GM19395 (cell line): Measurements from ENCODE around the gene AQP7.
"Not testable (repeated sequence)": the region's sequence is repeated elsewhere in the genome, so short reads cannot be mapped to it uniquely, and the experiment has no call there.

Source experiments
- ATAC-seq: cut with Tn5 transposase; IDR thresholded peaks from one replicate; pipeline ENCODE4 v1.9.1; 2021; ENCODE audit warnings: mild to moderate bottlenecking, moderate library complexity; ENCODE audit not compliant: unreplicated experiment

The AQP7 gene

GRCh38 chr9:33399047-33399446 is 3.3 kb downstream of the AQP7 start:
- not testable (repeated sequence) for ATAC-seq

DNA sequence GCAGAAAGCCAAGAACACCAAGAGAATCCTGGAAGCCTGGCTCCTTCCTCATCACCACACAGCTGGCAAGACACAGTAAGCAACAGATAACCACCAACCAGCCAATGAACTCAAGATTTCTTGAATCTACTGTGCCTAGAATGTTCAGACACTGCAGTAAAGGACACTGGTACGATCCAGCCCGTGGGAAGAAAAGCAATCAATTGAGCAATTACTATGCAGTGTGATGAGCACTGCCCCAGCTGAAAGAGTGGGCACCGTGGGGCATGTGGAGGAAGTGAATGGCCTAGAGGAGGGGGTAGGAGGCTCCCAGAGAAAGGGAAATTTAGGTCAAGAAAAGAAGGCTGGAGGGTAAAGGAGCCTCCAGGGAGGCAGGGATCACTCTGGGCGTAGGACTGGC is 4.6 kb downstream of the AQP7 start:
- ATAC-seq, result not testable (repeated sequence)

DNA sequence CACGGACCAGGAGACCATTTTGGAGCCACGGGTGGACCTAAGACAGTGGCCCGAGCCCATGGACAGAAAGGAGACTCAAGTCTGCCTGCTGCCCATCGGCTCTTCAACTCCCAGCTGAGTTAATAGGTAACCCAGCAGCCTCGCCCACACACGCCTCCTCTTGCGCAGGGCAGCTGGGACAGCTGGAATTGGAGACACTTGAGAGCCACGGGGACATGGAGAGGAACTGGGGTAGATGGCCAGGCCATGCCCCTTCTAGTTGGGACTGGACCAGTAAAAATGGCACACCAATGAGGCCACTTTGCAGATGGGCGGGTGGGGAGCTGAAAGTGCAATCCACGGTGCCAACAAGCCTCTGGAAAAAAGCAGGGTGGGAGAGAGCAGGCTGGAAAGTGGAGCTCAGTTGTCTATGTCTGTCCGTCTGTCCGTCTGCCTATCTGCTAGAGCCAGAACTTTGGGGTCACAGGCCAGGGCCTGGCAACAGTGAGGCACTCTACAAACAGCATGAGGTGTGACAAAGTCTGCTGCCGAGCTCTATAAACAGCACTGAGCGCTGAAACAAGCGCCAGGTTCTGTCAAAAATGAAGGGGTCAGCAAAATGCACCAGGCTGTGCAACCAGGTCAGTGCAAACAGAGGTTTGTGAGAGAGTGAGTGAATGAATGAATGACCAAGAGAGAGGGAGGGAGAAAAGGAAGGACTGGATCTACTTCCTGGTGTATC is 7.0 kb downstream of the AQP7 start:
- ATAC-seq, result not testable (repeated sequence)

DNA sequence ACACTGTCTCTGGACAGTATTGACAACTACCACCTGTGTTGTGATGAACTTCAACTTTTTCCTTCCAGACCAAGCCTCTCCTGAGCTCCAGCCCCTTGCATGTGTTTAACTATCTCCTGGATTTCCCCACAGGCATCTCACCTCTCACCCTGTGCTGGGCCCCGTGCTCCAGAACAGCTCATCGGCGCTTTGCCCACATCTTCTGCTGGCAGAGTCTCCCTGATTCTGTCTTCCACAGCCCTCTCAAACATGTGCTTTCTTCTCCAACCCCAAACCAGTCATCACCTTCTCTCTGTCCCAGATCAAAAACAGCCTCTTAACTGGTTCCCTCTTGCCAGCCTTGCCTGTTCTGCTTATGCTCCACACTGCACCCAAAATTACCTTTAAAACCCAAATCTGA is 8.4 kb downstream of the AQP7 start:
- not testable (repeated sequence) for ATAC-seq

DNA sequence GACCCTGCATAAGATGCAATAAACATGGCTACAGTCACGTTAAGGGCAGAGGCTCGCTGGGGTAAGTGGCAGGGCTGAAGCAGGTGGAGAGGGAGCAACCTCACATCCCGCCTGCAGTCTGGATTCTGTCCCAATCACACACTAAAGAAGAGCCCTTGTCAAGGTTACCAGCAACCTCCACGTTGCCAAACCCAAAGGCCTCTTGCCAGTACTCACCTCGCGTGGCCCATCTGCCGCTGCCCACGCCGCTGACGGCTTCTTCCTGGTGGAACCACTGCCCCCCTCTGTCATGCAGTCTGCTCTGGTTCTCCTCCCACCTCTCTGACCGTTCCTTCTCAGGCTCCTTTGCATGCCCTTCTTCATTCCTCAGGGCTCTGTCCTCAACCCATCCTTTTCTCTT is 8.8 kb downstream of the AQP7 start:
- no peak for ATAC-seq

GRCh38 chr9:33392591-33393021 is 9.8 kb downstream of the AQP7 start:
- not testable (repeated sequence) for ATAC-seq

DNA sequence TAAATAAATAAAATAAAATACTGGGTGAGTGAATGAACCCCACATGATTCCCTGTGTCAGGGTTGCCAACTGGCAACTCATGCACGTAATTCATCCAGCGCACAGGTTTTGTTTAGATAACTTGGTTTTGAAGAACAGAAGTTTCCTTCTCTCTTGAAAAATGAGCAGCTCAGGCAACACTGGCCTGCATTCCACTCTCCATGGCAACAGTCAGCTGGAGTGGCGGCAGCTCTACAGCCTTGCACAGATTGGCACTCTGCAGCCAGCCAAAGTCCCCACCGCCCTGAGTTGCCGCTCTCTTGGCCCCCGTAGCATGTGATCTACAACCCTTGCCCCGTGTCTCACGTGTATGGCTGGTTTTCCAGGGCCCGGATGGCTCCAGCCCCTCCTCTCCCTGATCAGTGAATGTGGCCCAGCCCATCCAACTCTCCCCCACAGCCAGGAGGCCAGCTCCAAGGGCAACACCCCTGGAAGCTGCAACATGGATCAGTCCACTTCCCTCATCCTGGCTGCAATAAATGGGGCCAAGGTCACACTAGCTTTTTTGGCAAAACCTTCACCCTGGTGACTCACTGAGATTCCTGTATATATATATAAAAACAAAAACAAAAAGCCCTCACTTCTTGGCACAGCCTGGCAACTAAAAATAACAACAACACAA is 11.1 kb downstream of the AQP7 start:
- not testable (repeated sequence) for ATAC-seq

GRCh38 chr9:33388110-33388994 is 14.0 kb downstream of the AQP7 start:
- ATAC-seq, result no peak

DNA sequence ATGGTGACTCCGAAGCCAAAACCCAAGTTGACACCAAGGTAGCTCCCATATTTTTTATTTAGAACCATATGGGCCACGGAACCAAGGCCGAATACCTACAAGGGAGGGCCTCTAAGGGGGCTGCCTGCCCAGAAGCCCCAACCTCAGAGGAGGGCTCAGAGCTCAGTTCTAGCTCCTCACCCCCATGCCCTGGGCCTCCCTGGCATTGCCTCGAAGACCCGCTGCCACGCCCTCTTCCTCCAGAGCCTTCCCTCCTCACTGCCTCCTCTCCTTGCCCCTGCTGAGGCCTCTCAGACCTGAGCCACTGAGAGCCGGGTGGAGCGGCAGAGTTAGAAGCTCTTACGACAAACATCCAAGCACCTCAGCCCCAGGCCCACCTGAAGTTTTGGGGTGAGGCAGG is 15.4 kb downstream of the AQP7 start:
- not testable (repeated sequence) for ATAC-seq

GRCh38 chr9:33386641-33386996 is 15.7 kb downstream of the AQP7 start:
- not testable (repeated sequence) for ATAC-seq

GRCh38 chr9:33385979-33386640 is 16.3 kb downstream of the AQP7 start:
- ATAC-seq, result not testable (repeated sequence)

DNA sequence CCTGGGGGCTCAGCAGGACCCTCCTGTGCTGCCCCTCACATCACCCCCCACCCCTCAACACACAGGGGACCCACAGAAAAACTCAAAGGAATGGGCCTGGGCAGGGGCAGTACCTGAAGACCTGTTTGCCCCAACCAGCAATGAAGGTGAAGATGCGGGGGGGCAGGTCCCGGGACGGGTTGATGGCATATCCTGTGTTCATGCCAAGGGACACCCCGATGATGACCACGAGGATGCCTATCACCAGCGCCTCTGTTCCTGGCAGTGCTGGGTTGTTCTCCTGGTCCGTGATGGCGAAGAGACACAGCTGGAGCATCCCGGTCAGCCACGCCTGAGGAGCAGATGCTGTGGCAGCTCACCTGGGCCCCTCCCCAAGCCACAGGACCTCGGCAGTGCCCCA is 16.8 kb downstream of the AQP7 start:
- ATAC-seq, result not testable (repeated sequence)

DNA sequence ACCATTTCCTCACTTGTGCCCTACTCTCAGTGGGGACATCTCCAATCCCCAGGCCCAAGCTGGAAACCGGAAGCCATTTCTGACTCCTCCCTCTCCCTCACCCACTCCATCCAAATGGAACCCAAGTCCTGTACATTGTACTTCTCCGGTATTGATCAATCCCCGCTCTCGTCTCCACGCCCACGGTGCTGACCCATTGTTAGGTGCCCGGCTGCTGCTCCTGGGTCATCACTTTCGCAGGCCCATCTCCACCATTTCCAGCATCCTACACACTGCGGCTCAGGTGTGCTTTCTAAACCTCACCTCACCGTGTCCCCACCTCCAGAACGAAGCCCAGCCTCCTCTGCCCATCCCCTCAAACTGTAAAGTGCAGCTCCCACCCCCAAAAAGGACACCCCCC is 19.0 kb downstream of the AQP7 start:
- ATAC-seq, result not testable (repeated sequence)

DNA sequence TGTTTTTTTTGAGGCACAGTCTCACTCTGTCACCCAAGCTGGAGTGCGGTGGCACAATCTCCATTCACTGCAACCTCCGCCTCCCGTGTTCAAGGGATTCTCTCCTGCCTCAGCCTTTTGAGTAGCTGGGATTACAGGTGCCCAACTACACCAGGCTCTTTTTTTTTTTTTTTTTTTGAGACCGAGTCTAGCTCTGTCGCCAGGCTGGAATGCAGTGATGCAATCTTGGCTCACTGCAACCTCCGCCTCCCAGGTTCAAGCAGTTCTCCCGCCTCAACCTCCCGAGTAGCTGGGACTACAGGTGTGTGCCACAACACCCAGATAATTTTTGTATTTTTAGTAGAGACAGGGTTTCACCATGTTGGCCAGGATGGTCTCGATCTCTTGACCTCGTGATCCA is 20.0 kb downstream of the AQP7 start:
- ATAC-seq, result not testable (repeated sequence)

GRCh38 chr9:33381231-33381791 is 21.1 kb downstream of the AQP7 start:
- no peak for ATAC-seq

DNA sequence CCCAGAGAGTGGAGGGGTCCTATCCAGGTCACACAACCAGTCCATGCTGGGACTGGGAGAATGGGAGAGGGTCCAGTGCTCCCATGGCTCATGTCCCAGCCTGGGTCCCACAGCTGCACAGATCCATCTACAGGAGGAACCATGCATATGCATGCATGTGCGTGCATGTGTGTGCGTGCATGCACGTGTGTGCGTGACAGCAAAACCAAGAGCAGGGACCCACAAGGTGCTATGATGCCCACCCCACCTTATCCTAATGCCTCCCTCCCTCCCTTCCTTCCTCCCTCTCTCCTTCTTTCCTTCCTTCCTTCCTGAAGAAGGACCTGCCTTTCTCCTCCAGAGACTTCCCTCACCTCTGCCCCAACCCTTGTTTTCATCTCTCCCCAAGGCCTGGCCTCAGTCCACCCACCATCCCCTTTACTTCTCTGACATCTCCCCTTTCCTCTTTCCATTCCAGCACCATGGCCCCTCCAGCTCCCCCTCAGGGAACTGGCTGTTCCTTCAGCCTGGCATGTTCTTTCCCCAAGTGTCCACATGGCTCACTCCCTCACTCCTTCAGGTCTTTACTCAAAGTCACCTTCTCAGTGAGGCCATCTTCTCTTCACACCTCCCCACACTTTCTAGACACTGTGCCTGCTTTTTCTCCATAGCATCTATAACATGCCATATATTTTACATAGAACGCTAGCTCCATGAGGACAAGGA is 21.8 kb downstream of the AQP7 start:
- no peak for ATAC-seq

DNA sequence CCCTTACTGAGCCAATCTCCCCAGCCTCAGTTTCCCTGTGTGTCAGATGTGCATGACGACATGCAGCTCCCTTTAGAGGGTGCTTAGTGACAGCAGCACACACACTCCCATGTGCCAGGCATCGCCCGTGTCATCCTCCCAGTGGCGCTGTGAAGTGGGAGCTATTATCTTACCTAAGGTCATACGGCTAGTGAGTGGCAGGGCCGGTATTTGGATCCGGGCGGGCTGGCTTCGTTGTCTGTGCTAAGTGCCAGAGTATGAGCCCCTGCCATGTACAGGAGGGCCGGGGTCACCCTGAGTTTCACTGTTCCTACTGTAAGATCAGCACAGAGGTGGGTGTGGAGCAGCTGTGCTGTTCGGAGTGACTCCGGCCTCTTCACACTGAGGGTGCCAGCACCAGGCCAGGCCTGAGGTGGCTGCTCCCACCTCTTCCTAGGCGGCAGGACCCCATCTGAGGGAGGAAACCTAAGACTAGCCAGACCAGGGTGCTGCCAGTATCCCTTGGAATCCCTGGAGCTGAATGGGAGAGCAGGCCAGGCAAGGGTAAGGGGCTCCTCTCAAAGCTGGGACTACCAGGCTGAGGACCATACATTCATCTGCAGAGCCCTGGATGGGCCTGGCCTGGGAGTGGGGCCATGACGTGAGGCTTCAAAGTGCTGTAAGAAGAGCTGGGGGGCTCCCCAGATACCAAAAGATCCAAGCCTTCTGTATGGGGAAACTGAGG is 22.5 kb downstream of the AQP7 start:
- no peak for ATAC-seq

- ATAC-seq, result no peak
These were observed 24.1 kb downstream of the AQP7 start for GRCh38 chr9:33378121-33378795.
